Vagina (tissue), 2 donors: Measurements from ENCODE around the gene HYAL2. TPM values are rescaled to one million over a fixed set of nuclear protein-coding genes. Genes with fewer than 3 reads are reported as not detected.

Source experiments
- DNase-seq, 2 donors: peaks; one replicate each; pipeline ENCODE4 v3.0.0-alpha.2; 2017; ENCODE audit errors: extremely low spot score in 2 of 2
- H3K27ac ChIP-seq: fragments of 200-600 bp; sonication (generic); one replicate; pipeline ENCODE4 v1.5.1; 2019
- H3K27me3 ChIP-seq: fragments of 200-600 bp; sonication (generic); one replicate; pipeline ENCODE4 v1.5.1; 2019
- H3K36me3 ChIP-seq, 2 donors: fragments of 200-600 bp; sonication (generic); one replicate each; pipeline ENCODE4 v1.5.1; 2017 to 2019
- H3K4me1 ChIP-seq: fragments of 200-600 bp; sonication (generic); one replicate; pipeline ENCODE4 v1.5.1; 2019
- H3K4me3 ChIP-seq, 2 donors: fragments of 200-600 bp; sonication (generic); 1 replicate in 1 of 2; 2 replicates in 1 of 2; pipeline ENCODE4 v1.5.1; 2016 to 2019
- H3K9me3 ChIP-seq: fragments of 200-600 bp; sonication (generic); one replicate; pipeline ENCODE4 v1.5.1; 2019
- CTCF ChIP-seq, 3 experiments: fragments of 450-650 bp in 2 of 3; fragments of 200-600 bp in 1 of 3; sonication (generic) in 1 of 3; IDR thresholded peaks; one replicate each; pipeline ENCODE4 v1.5.1; 2017 to 2019; ENCODE audit warnings: antibody characterized with exemption in 3 of 3, mild to moderate bottlenecking in 2 of 3, moderate library complexity in 2 of 3
- POLR2A ChIP-seq, 2 donors: fragments of 450-650 bp; IDR thresholded peaks; one replicate each; pipeline ENCODE4 v1.6.1; 2017; ENCODE audit warnings: antibody characterized with exemption in 2 of 2, mild to moderate bottlenecking in 2 of 2, moderate library complexity in 2 of 2
- POLR2AphosphoS5 ChIP-seq, 2 donors: sonication (generic); formaldehyde crosslinking; IDR thresholded peaks; one replicate each; pipeline ENCODE4 v1.9.0; 2017; ENCODE audit warnings: antibody characterized with exemption in 2 of 2, mild to moderate bottlenecking in 2 of 2, low read depth in 1 of 2; ENCODE audit not compliant: insufficient read depth in 1 of 2
- intact Hi-C: fragments of 100-400 bp; cut with DNase I; formaldehyde crosslinking; loops from one replicate; pipeline ENCODE4 v1.15.1; 2023
- total RNA-seq: library from RNA; depleted of rRNA; stranded (reverse); fragments of >200 nt; gene quantifications from one replicate; pipeline ENCODE4 v1.2.3, GENCODE V29; 2016

The HYAL2 gene
- total RNA-seq, 1 donor from 2014 or later = 173 TPM

DNA sequence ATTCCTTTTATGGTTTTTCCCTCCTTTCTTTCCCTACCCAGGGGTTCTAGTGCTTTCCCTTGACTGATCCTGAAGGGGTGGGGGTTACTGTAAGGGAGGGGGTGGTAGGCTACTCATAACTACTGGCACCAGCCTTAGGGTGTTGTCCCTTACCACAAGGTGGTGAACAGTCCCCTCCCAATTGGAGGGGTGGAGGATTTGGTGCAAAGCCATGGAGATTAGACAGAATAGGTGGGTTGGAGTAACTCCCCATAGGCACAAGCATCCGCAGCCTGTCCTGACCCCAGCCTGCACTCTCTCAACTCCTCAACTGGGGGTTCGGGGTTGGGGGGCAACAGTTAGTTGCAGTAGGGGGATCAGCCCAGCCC, 2.6 kb upstream of the HYAL2 start:
- intact Hi-C loops = no loop called here
- Histone ChIP-seq H3K9me3 (no peaks in the 10 kb centered on the region), H3K27me3 (no peaks in the 10 kb centered on the region), H3K4me3 (no peak overlapping the region), H3K36me3 (peaks cover 0 to 17% of the 10 kb centered on the region in 2 donors), H3K27ac (no peak overlapping the region), H3K4me1 (peaks cover 42% of the 10 kb centered on the region)
- DNase-seq = no peak
- TF ChIP-seq POLR2A (IDR thresholded peaks at IDR 0.05) (no peak), POLR2AphosphoS5 (IDR thresholded peaks at IDR 0.05; ENCODE audit: insufficient read depth in 1 of 2, low read depth in 1 of 2) (no peak), CTCF (IDR thresholded peaks at IDR 0.05) (no peak)

- TF ChIP-seq CTCF (IDR thresholded peaks at IDR 0.05) (peak; percentile 36 to 76 (median 74)), POLR2A (IDR thresholded peaks at IDR 0.05) (no peak)
- intact Hi-C loops = loop anchor here (5.0 kb wide), 1 partner anchor 67 kb away; no protein-coding TSS in a partner anchor
- peak overlapping the region; percentile 90 for H3K27ac ChIP-seq
- H3K4me3 ChIP-seq = no peak overlapping the region
- DNase-seq = no peak
- H3K4me1 ChIP-seq = peaks cover 47% of the 10 kb centered on the region
- no peaks in the 10 kb centered on the region for H3K27me3 ChIP-seq
- H3K9me3 ChIP-seq = no peaks in the 10 kb centered on the region
- peaks cover 0 to 13% of the 10 kb centered on the region in 2 donors for H3K36me3 ChIP-seq
Observed at GRCh38 chr3:50324351-50325112, 2.0 kb upstream of the HYAL2 start.

GRCh38 chr3:50323614-50324199, 1.2 kb upstream of the HYAL2 start:
- Histone ChIP-seq H3K27ac (peak overlapping the region; percentile 90), H3K9me3 (no peaks in the 10 kb centered on the region), H3K36me3 (peaks cover 0 to 13% of the 10 kb centered on the region in 2 donors), H3K4me3 (no peak overlapping the region), H3K4me1 (peaks cover 54% of the 10 kb centered on the region), H3K27me3 (no peaks in the 10 kb centered on the region)
- DNase-seq = no peak
- intact Hi-C loops = loop anchor here (2.0 to 5.0 kb wide), 2 partner anchors 25 to 66 kb away; partner anchors contain the start of genes HYAL3 and NAA80
- TF ChIP-seq POLR2AphosphoS5 (IDR thresholded peaks at IDR 0.05; ENCODE audit: insufficient read depth in 1 of 2, low read depth in 1 of 2) (peak in 1 of 2 donors; percentile 55), POLR2A (IDR thresholded peaks at IDR 0.05) (no peak), CTCF (IDR thresholded peaks at IDR 0.05) (no peak)

GRCh38 chr3:50323092-50323600, 601 bp upstream of the HYAL2 start:
- no peaks in the 10 kb centered on the region for H3K9me3 ChIP-seq
- peak overlapping the region; percentile 90 for H3K27ac ChIP-seq
- intact Hi-C loops = loop anchor here (2.0 to 5.0 kb wide), 2 partner anchors 24 to 66 kb away; partner anchors contain the start of genes HYAL3 and NAA80
- H3K36me3 ChIP-seq = peaks cover 0 to 16% of the 10 kb centered on the region in 2 donors
- no peak for TF ChIP-seq CTCF (IDR thresholded peaks at IDR 0.05)
- TF ChIP-seq POLR2A (IDR thresholded peaks at IDR 0.05) = no peak
- no peak for TF ChIP-seq POLR2AphosphoS5 (IDR thresholded peaks at IDR 0.05; ENCODE audit: insufficient read depth in 1 of 2, low read depth in 1 of 2)
- H3K4me3 ChIP-seq = peak overlapping the region in 1 of 2 donors; percentile 72
- H3K27me3 ChIP-seq = no peaks in the 10 kb centered on the region
- peaks cover 54% of the 10 kb centered on the region for H3K4me1 ChIP-seq
- no peak for DNase-seq

- Histone ChIP-seq H3K27me3 (no peaks in the 10 kb centered on the region), H3K27ac (peak overlapping the region; percentile 90), H3K4me1 (peaks cover 57% of the 10 kb centered on the region), H3K9me3 (no peaks in the 10 kb centered on the region), H3K36me3 (peaks cover 0 to 20% of the 10 kb centered on the region in 2 donors), H3K4me3 (peak overlapping the region; percentile 72 to 97)
- no peak for TF ChIP-seq POLR2AphosphoS5 (IDR thresholded peaks at IDR 0.05; ENCODE audit: insufficient read depth in 1 of 2, low read depth in 1 of 2)
- TF ChIP-seq CTCF (IDR thresholded peaks at IDR 0.05) = no peak
- no peak for TF ChIP-seq POLR2A (IDR thresholded peaks at IDR 0.05)
- DNase-seq = no peak
- intact Hi-C loops = loop anchor here (2.0 to 5.0 kb wide), 2 partner anchors 23 to 65 kb away; partner anchors contain the start of genes HYAL3 and NAA80
Observed at GRCh38 chr3:50322115-50322385, 495 bp downstream of the HYAL2 start.
